ENCODE results near the gene GTF2A1L.
"Not testable (repeated sequence)": the region's sequence is repeated elsewhere in the genome, so short reads cannot be mapped to it uniquely, and the experiment has no call there.

GTF2A1L gene

GRCh38 chr2:48699348-48699930 lies 81.8 kb downstream of the GTF2A1L start:
- no peak for DNase-seq (ENCODE audit: low spot score)

- DNase-seq (ENCODE audit: low spot score) = not testable (repeated sequence)
Observed at GRCh38 chr2:48703621-48704020, 86.0 kb downstream of the GTF2A1L start.

- no peak for DNase-seq (ENCODE audit: low spot score)
Observed at GRCh38 chr2:48707466-48707865, 89.8 kb downstream of the GTF2A1L start.

- DNase-seq (ENCODE audit: low spot score) = no peak
Observed at GRCh38 chr2:48709096-48710034, 91.7 kb downstream of the GTF2A1L start.

GRCh38 chr2:48711343-48711742 lies 93.7 kb downstream of the GTF2A1L start:
- DNase-seq (ENCODE audit: low spot score) = no peak

GRCh38 chr2:48712151-48712550 lies 94.5 kb downstream of the GTF2A1L start:
- DNase-seq (ENCODE audit: low spot score) = no peak

GRCh38 chr2:48713647-48714046 lies 96.0 kb downstream of the GTF2A1L start:
- no peak for DNase-seq (ENCODE audit: low spot score)

GRCh38 chr2:48714245-48714644 lies 96.6 kb downstream of the GTF2A1L start:
- no peak for DNase-seq (ENCODE audit: low spot score)

GRCh38 chr2:48715042-48715899 lies 97.6 kb downstream of the GTF2A1L start:
- no peak for DNase-seq (ENCODE audit: low spot score)

GRCh38 chr2:48715956-48716355 lies 98.3 kb downstream of the GTF2A1L start:
- no peak for DNase-seq (ENCODE audit: low spot score)

GRCh38 chr2:48717846-48718245 lies 100.2 kb downstream of the GTF2A1L start:
- DNase-seq (ENCODE audit: low spot score) = no peak

GRCh38 chr2:48719480-48720177 lies 102.0 kb downstream of the GTF2A1L start:
- DNase-seq (ENCODE audit: low spot score) = peak; percentile 78

- no peak for DNase-seq (ENCODE audit: low spot score)
Observed at GRCh38 chr2:48721158-48721557, 103.5 kb downstream of the GTF2A1L start.

GRCh38 chr2:48722391-48722790 lies 104.7 kb downstream of the GTF2A1L start:
- no peak for DNase-seq (ENCODE audit: low spot score)

- no peak for DNase-seq (ENCODE audit: low spot score)
Observed at GRCh38 chr2:48723129-48723528, 105.5 kb downstream of the GTF2A1L start.

- DNase-seq (ENCODE audit: low spot score) = no peak
Observed at GRCh38 chr2:48724278-48724677, 106.6 kb downstream of the GTF2A1L start.

GRCh38 chr2:48725696-48726494 lies 108.2 kb downstream of the GTF2A1L start:
- DNase-seq (ENCODE audit: low spot score) = peak; percentile 83

- DNase-seq (ENCODE audit: low spot score) = no peak
Observed at GRCh38 chr2:48727560-48727959, 109.9 kb downstream of the GTF2A1L start.

GRCh38 chr2:48728295-48728694 lies 110.6 kb downstream of the GTF2A1L start:
- DNase-seq (ENCODE audit: low spot score) = no peak

- DNase-seq (ENCODE audit: low spot score) = no peak
Observed at GRCh38 chr2:48728840-48729239, 111.2 kb downstream of the GTF2A1L start.

Data from pons (tissue), 1 donor.